GM19239 (cell line): ENCODE data around the gene DHRS13.

Source experiments
- DNase-seq: peaks from one replicate; pipeline ENCODE4 v3.0.0; 2011; ENCODE audit warnings: low spot score; ENCODE audit not compliant: insufficient read length
- FAIRE-seq: peaks from 2 replicates; lab custom pipeline; 2011; peaks lifted over from hg19 to GRCh38; lab: Jason Lieb, UNC

DHRS13 gene, protein sequence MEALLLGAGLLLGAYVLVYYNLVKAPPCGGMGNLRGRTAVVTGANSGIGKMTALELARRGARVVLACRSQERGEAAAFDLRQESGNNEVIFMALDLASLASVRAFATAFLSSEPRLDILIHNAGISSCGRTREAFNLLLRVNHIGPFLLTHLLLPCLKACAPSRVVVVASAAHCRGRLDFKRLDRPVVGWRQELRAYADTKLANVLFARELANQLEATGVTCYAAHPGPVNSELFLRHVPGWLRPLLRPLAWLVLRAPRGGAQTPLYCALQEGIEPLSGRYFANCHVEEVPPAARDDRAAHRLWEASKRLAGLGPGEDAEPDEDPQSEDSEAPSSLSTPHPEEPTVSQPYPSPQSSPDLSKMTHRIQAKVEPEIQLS

GRCh38 chr17:28902819-28903545, at the start of gene DHRS13:
TSS of gene DHRS13 (minus strand) at chr17:28903079. CDS start at chr17:28902944, 135 bp downstream.
- FAIRE-seq = peak; percentile 97

GRCh38 chr17:28951991-28952975, 49.4 kb upstream of the DHRS13 start:
- FAIRE-seq (peak; percentile 100), DNase-seq (peak; percentile 92)

More at GRCh38 chr17:28902819-28903545, at the start of gene DHRS13:
- DNase-seq = peak; percentile 95

DNA sequence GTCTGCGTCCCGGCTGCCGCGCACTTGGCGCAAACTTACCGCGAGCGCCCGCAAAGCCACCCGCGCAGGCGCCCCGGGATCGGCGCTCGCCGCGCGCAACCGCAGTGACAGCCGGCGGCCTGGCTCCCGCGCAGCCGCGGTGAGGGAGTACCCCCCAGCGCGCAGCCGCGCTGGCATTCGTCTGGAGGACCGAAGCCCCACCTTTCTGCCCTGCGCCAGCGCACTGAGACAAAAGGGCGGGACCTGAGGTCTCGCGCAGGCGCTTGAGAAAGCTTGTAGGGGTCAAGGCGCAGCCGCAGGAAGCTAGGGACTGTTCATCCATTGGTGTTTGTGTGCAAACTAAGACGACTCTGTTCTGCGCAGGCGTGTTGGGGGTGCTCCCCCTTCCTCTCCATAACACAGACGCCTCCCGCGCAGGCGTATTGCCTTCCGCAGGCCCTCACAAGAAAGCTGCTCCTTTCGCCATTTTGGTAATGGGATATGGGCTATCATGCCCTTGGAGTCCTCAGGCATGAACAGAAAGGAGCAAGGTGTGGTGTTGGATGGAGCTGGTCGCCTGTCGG, 48.6 kb upstream of the DHRS13 start, which contains the start of gene PHF12:
PHF12 (minus strand) TSS at position 91 of the 563 bp plus-strand sequence. CDS start 558 bp downstream, outside the sequence.
- no peak for FAIRE-seq
- peak; percentile 76 for DNase-seq

DNA sequence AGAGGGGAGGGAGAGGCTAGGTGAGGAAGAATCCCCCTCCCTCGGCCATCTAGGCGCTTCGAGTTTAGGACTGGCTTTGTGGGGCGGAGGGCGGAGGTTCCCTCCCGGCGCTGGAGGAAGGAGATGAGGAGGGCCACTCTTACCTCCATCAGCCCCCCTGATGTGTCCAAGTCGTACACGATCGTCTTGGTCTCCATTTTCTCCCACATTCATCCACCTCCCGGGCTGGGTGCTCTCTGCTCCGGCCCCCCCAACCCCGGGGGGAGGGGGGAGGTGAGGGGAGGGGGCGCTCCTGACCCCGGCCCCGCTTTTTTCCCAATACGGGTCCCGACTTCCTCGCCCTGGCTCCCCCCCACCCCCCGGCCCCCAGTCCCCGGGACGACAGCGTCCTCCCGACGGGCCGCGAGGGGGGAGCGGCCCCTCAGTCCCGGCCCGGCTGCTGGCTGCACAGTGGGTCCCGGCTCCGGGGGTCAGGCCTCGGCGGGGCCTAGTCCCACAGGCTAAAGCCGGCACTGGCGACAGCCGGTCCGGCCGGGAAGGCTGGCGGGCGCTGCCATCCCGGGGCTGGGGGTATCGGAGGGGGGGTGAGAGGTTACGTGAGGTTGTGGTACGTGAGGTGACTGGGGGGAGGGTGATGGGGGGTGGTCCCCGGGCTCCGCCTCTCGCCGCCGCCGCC, 48.0 kb upstream of the DHRS13 start:
- FAIRE-seq (no peak), DNase-seq (no peak)

DNA sequence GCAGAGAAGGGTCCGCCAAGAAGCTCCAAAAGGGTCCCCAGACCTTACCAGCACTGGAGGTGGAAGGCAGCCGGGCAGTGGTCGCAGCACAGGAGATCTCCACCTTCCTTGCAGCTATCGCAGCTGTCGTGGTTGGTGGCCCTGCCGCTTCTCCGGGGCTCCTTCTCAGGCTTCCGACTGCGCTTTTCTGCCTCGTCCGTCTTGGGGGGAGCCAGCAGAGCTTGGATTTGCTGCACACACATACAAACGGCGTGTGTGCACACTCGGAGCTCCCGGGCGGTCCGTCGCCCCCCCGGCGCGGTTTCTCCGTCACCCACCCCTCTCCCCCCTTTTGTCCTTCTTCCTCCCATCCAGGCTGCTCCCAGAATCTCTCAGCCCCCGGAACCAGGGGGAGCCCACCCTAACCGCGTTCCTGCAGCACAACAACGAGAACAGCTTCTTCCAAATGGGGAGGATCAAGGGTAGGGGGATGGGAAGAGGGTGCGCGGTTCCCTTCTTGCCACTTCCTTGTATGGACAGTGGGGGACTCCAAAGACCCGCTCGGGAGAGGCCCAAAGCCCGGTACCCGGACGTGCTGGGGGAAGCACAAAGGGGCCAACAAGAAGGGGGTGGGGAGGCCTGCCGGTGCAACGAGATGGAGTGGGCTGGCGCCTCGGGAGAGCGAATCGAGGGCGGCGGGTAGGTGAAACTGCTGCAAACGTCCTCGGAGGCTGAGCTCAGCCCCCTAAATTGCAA, 47.3 kb upstream of the DHRS13 start:
- FAIRE-seq (no peak), DNase-seq (no peak)

GRCh38 chr17:28949185-28950016, 46.5 kb upstream of the DHRS13 start:
- peak; percentile 26 for FAIRE-seq
- DNase-seq = no peak

- DNase-seq (no peak), FAIRE-seq (no peak)
Observed at GRCh38 chr17:28948873-28949184, 46.0 kb upstream of the DHRS13 start.

DNA sequence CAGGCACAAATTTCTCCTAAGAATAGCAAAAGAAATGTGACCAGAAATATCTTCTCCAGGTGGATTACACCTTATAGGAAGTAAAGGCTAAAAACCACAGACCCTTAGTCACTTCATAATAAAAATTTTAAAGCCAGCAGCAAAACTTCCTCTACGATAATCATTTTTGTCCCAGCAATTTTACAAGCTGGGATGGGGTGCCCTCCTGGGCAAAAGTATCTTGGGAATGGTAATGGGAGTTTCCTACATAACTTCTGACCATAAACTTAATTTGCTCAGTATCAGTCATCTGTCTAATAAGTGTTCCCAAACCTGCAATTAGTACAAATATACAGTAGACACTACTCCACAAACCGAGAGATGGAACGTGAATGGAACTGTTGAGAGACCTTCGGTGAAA, 45.5 kb upstream of the DHRS13 start:
- FAIRE-seq (no peak), DNase-seq (no peak)

GRCh38 chr17:28947639-28948038, 44.8 kb upstream of the DHRS13 start:
- FAIRE-seq (no peak), DNase-seq (no peak)

DNA sequence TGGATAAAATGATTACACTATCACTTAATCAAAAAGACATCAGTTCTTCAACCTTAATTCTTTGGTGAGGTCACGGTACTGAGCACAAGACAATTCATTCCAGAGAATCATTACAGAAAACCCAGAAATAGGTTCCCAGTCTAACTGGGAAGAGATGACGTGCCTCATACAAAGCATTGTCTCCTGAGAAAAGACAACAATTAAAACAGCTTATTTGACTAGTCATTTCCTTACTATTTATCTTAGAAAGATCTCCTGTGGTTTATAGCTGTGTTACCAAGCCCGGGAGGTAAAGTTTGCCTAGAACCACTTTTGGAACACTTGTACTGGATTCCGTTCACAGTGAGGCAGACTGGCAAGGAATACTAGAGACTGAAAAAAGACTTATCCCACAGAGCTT, 43.4 kb upstream of the DHRS13 start:
- FAIRE-seq (no peak), DNase-seq (no peak)

DNA sequence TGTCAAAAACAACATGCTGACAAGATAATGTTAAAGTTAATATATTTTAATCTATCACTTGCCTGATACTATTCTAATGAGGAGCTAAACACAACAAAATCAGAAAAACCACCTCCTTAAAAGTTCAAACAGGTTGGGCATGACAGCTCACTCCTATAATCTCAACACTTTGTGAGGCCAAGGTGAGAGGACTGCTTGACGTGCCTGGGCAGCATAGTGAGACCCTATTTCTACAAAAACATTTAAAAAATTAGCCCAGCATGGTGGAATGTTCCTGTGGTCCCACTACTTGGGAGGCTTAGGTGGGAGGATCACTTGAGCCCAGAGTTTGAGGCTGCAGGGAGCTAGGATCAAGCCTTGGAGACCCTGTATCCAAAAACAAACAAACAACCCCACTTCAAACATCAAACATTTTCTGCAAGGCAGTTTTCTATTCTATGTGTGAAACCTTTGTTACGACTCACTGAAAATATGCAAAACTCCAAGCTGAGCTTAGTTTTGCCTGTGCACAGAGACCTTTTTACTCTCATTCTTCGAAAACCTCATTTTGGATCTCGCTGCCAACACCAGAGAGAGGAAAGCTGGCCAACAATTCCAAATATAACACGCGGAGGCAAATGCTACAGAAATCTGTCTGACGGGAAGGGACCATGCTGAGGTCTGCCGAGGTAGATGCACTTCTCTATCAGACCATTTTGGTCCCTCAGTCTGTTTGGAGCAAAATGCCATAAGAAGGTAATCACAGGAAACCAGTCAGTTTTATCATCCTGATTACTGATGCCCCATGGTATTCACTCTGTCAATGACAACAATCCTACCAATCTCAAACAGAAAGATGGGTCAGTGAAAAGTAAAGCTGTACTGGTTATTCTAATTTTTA, 42.2 kb upstream of the DHRS13 start:
- FAIRE-seq (no peak), DNase-seq (no peak)

GRCh38 chr17:28944343-28944742, 41.5 kb upstream of the DHRS13 start:
- no peak for FAIRE-seq

GRCh38 chr17:28942925-28943324, 40.0 kb upstream of the DHRS13 start:
- DNase-seq (no peak), FAIRE-seq (no peak)

More at GRCh38 chr17:28944343-28944742, 41.5 kb upstream of the DHRS13 start:
- no peak for DNase-seq

DNA sequence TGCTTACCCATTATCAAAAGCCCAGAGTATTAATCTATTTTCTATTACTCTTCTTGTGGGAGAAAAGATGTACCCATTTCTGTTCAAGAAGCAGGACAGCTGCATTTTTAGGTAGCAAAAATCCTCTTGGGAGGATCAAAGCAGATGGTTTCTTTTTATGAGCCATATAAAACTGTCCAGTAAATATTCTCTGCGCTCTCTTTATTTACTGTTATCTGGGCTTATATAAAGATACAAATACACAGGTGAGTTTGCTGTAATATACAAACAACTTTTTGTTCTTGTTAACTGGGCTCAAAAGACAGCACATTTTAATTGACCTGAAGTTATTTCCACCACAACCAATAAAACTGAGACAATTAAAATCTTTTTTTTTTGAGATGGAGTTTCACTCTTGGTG, 38.4 kb upstream of the DHRS13 start:
- DNase-seq (no peak), FAIRE-seq (no peak)

- FAIRE-seq (no peak), DNase-seq (no peak)
Observed at GRCh38 chr17:28940675-28941074, 37.8 kb upstream of the DHRS13 start.

GRCh38 chr17:28940142-28940541, 37.3 kb upstream of the DHRS13 start:
- FAIRE-seq (no peak), DNase-seq (no peak)

- no peak for FAIRE-seq
- no peak for DNase-seq
Observed at GRCh38 chr17:28938552-28938951, 35.7 kb upstream of the DHRS13 start.
